HCT116 (cell line): Measurements from ENCODE around the gene SYTL5.

Source experiments
- CBX3 ChIP-seq: IDR thresholded peaks from 2 replicates; pipeline ENCODE4 v1.6.1; 2012; ENCODE audit warnings: low read depth
- POLR2AphosphoS5 ChIP-seq: IDR thresholded peaks from 2 replicates; pipeline ENCODE4 v1.6.1; 2011; ENCODE audit warnings: mild to moderate bottlenecking, low read depth, low read length, moderate library complexity
- REST ChIP-seq: IDR thresholded peaks from 2 replicates; pipeline ENCODE4 v1.6.1; 2012; ENCODE audit warnings: low read depth

- TF ChIP-seq REST (no peak), POLR2AphosphoS5 (no peak), CBX3 (no peak)
Observed at GRCh38 chrX:38044701-38045100, 38.3 kb downstream of the SYTL5 start.
